ENCODE results near the gene C19orf12. TPM values are rescaled to one million over a fixed set of nuclear protein-coding genes. Genes with fewer than 3 reads are reported as not detected.

Gene C19orf12
- total RNA-seq (22.8 TPM), polyA plus RNA-seq (10 to 100 TPM; 28.3 to 33.7 (median 31.0) TPM)

GRCh38 chr19:29714953-29715700 lies at the start of gene C19orf12:
C19orf12 (minus strand) TSS chr19:29715261; CDS start chr19:29708413, 6,848 bp downstream.
- DNase-seq: peak; percentile 50 to 71 (median 51)
- Mint-ChIP-seq H3K27ac (peak within 1 kb of the TSS; percentile 96 to 99 (median 96)), H3K9me3 (no peaks in the 10 kb centered on the region), H3K27me3 (peaks cover 6% of the 10 kb centered on the region), H3K4me3 (peak within 1 kb of the TSS; percentile 94 to 98 (median 95)), H3K36me3 (peaks cover 6% of the 10 kb centered on the region), H3K4me1 (peaks cover 17 to 59% (median 48%) of the 10 kb centered on the region in 4 donors)
- peak within 1 kb of the TSS; percentile 92 for H3K27ac ChIP-seq (ENCODE audit: insufficient read depth, low read length, poor library complexity, severe bottlenecking)
- peak within 1 kb of the TSS; percentile 79 for H3K4me3 ChIP-seq (ENCODE audit: low read depth, low read length)
- no peaks in the 10 kb centered on the region for H3K36me3 ChIP-seq (ENCODE audit: control insufficient read depth, insufficient read depth, low read length)
- H3K4me1 ChIP-seq (ENCODE audit: control insufficient read depth, insufficient read depth, low read length, poor library complexity, severe bottlenecking): peaks cover 64% of the 10 kb centered on the region
- no peaks in the 10 kb centered on the region for H3K27me3 ChIP-seq (ENCODE audit: control insufficient read depth, insufficient read depth, low read length)
- peak; percentile 55 to 57 for ATAC-seq (ENCODE audit: low read depth in 2 of 2)
- H3K9me3 ChIP-seq (ENCODE audit: control insufficient read depth in 2 of 2, low read length in 2 of 2): no peaks in the 10 kb centered on the region

- Mint-ChIP-seq H3K4me1 (no peaks in the 10 kb centered on the region), H3K27ac (no peak overlapping the region), H3K36me3 (no peaks in the 10 kb centered on the region), H3K4me3 (no peak overlapping the region), H3K27me3 (peaks cover 9% of the 10 kb centered on the region), H3K9me3 (no peaks in the 10 kb centered on the region)
- Histone ChIP-seq H3K4me3 (ENCODE audit: low read depth, low read length) (no peak overlapping the region), H3K36me3 (ENCODE audit: control insufficient read depth, insufficient read depth, low read length) (no peaks in the 10 kb centered on the region), H3K27me3 (ENCODE audit: control insufficient read depth, insufficient read depth, low read length) (no peaks in the 10 kb centered on the region), H3K4me1 (ENCODE audit: control insufficient read depth, insufficient read depth, low read length, poor library complexity, severe bottlenecking) (no peaks in the 10 kb centered on the region), H3K27ac (ENCODE audit: insufficient read depth, low read length, poor library complexity, severe bottlenecking) (no peak overlapping the region), H3K9me3 (ENCODE audit: control insufficient read depth in 2 of 2, low read length in 2 of 2) (no peaks in the 10 kb centered on the region)
- DNase-seq (no peak), ATAC-seq (ENCODE audit: low read depth in 2 of 2) (no peak)
Observed at GRCh38 chr19:29764361-29764760, 49.3 kb upstream of the C19orf12 start.

- no peaks in the 10 kb centered on the region for H3K4me1 Mint-ChIP-seq
- no peaks in the 10 kb centered on the region for H3K9me3 Mint-ChIP-seq
- H3K27ac ChIP-seq (ENCODE audit: insufficient read depth, low read length, poor library complexity, severe bottlenecking): no peak overlapping the region
- peaks cover 9% of the 10 kb centered on the region for H3K27me3 Mint-ChIP-seq
- ATAC-seq (ENCODE audit: low read depth in 2 of 2) (no peak), DNase-seq (no peak)
- no peaks in the 10 kb centered on the region for H3K36me3 Mint-ChIP-seq
- H3K9me3 ChIP-seq (ENCODE audit: control insufficient read depth in 2 of 2, low read length in 2 of 2): no peaks in the 10 kb centered on the region
- no peak overlapping the region for H3K4me3 Mint-ChIP-seq
- H3K27me3 ChIP-seq (ENCODE audit: control insufficient read depth, insufficient read depth, low read length): no peaks in the 10 kb centered on the region
- H3K4me3 ChIP-seq (ENCODE audit: low read depth, low read length): no peak overlapping the region
- H3K4me1 ChIP-seq (ENCODE audit: control insufficient read depth, insufficient read depth, low read length, poor library complexity, severe bottlenecking): no peaks in the 10 kb centered on the region
- H3K27ac Mint-ChIP-seq: no peak overlapping the region
- no peaks in the 10 kb centered on the region for H3K36me3 ChIP-seq (ENCODE audit: control insufficient read depth, insufficient read depth, low read length)
Observed at GRCh38 chr19:29763196-29763595, 48.1 kb upstream of the C19orf12 start.

- Histone ChIP-seq H3K27ac (ENCODE audit: insufficient read depth, low read length, poor library complexity, severe bottlenecking) (no peak overlapping the region), H3K36me3 (ENCODE audit: control insufficient read depth, insufficient read depth, low read length) (no peaks in the 10 kb centered on the region), H3K4me1 (ENCODE audit: control insufficient read depth, insufficient read depth, low read length, poor library complexity, severe bottlenecking) (no peaks in the 10 kb centered on the region), H3K27me3 (ENCODE audit: control insufficient read depth, insufficient read depth, low read length) (no peaks in the 10 kb centered on the region), H3K9me3 (ENCODE audit: control insufficient read depth in 2 of 2, low read length in 2 of 2) (no peaks in the 10 kb centered on the region), H3K4me3 (ENCODE audit: low read depth, low read length) (no peak overlapping the region)
- H3K36me3 Mint-ChIP-seq: no peaks in the 10 kb centered on the region
- H3K27ac Mint-ChIP-seq: peak overlapping the region in 1 of 3 donors; percentile 77
- no peak overlapping the region for H3K4me3 Mint-ChIP-seq
- no peak for ATAC-seq (ENCODE audit: low read depth in 2 of 2)
- no peak for DNase-seq
- H3K9me3 Mint-ChIP-seq: no peaks in the 10 kb centered on the region
- H3K4me1 Mint-ChIP-seq: no peaks in the 10 kb centered on the region
- peaks cover 15% of the 10 kb centered on the region for H3K27me3 Mint-ChIP-seq
Observed at GRCh38 chr19:29761575-29762232, 46.6 kb upstream of the C19orf12 start.

- Mint-ChIP-seq H3K4me1 (no peaks in the 10 kb centered on the region), H3K9me3 (no peaks in the 10 kb centered on the region), H3K36me3 (no peaks in the 10 kb centered on the region), H3K4me3 (no peak overlapping the region), H3K27me3 (peaks cover 14% of the 10 kb centered on the region), H3K27ac (peak overlapping the region in 1 of 3 donors; percentile 77)
- Histone ChIP-seq H3K9me3 (ENCODE audit: control insufficient read depth in 2 of 2, low read length in 2 of 2) (no peaks in the 10 kb centered on the region), H3K27me3 (ENCODE audit: control insufficient read depth, insufficient read depth, low read length) (no peaks in the 10 kb centered on the region), H3K4me1 (ENCODE audit: control insufficient read depth, insufficient read depth, low read length, poor library complexity, severe bottlenecking) (no peaks in the 10 kb centered on the region), H3K4me3 (ENCODE audit: low read depth, low read length) (no peak overlapping the region), H3K27ac (ENCODE audit: insufficient read depth, low read length, poor library complexity, severe bottlenecking) (no peak overlapping the region), H3K36me3 (ENCODE audit: control insufficient read depth, insufficient read depth, low read length) (no peaks in the 10 kb centered on the region)
- DNase-seq (no peak), ATAC-seq (ENCODE audit: low read depth in 2 of 2) (no peak)
Observed at GRCh38 chr19:29760752-29761502, 45.9 kb upstream of the C19orf12 start.

- Histone ChIP-seq H3K27ac (ENCODE audit: insufficient read depth, low read length, poor library complexity, severe bottlenecking) (no peak overlapping the region), H3K9me3 (ENCODE audit: control insufficient read depth in 2 of 2, low read length in 2 of 2) (no peaks in the 10 kb centered on the region), H3K27me3 (ENCODE audit: control insufficient read depth, insufficient read depth, low read length) (no peaks in the 10 kb centered on the region), H3K4me3 (ENCODE audit: low read depth, low read length) (no peak overlapping the region), H3K4me1 (ENCODE audit: control insufficient read depth, insufficient read depth, low read length, poor library complexity, severe bottlenecking) (no peaks in the 10 kb centered on the region), H3K36me3 (ENCODE audit: control insufficient read depth, insufficient read depth, low read length) (no peaks in the 10 kb centered on the region)
- no peaks in the 10 kb centered on the region for H3K4me1 Mint-ChIP-seq
- H3K9me3 Mint-ChIP-seq: no peaks in the 10 kb centered on the region
- no peak overlapping the region for H3K27ac Mint-ChIP-seq
- no peak for DNase-seq
- H3K4me3 Mint-ChIP-seq: no peak overlapping the region
- H3K27me3 Mint-ChIP-seq: peaks cover 5% of the 10 kb centered on the region
- no peak for ATAC-seq (ENCODE audit: low read depth in 2 of 2)
- no peaks in the 10 kb centered on the region for H3K36me3 Mint-ChIP-seq
Observed at GRCh38 chr19:29759359-29759758, 44.3 kb upstream of the C19orf12 start.

GRCh38 chr19:29758863-29759262 lies 43.8 kb upstream of the C19orf12 start:
- Mint-ChIP-seq H3K27ac (peak overlapping the region in 1 of 3 donors; percentile 38), H3K9me3 (no peaks in the 10 kb centered on the region), H3K4me1 (no peaks in the 10 kb centered on the region), H3K4me3 (no peak overlapping the region), H3K36me3 (no peaks in the 10 kb centered on the region), H3K27me3 (peaks cover 5% of the 10 kb centered on the region)
- H3K4me3 ChIP-seq (ENCODE audit: low read depth, low read length): no peak overlapping the region
- ATAC-seq (ENCODE audit: low read depth in 2 of 2) (no peak), DNase-seq (no peak)
- H3K27ac ChIP-seq (ENCODE audit: insufficient read depth, low read length, poor library complexity, severe bottlenecking): no peak overlapping the region
- no peaks in the 10 kb centered on the region for H3K4me1 ChIP-seq (ENCODE audit: control insufficient read depth, insufficient read depth, low read length, poor library complexity, severe bottlenecking)
- H3K36me3 ChIP-seq (ENCODE audit: control insufficient read depth, insufficient read depth, low read length): no peaks in the 10 kb centered on the region
- H3K9me3 ChIP-seq (ENCODE audit: control insufficient read depth in 2 of 2, low read length in 2 of 2): no peaks in the 10 kb centered on the region
- H3K27me3 ChIP-seq (ENCODE audit: control insufficient read depth, insufficient read depth, low read length): no peaks in the 10 kb centered on the region

Data from CD4-positive, CD25-positive, alpha-beta regulatory T cell (primary cell).